Osteoblast (primary cell): ENCODE measurements around the gene FBXL3. TPM values are rescaled to one million over a fixed set of nuclear protein-coding genes. Genes with fewer than 3 reads are reported as not detected.

Source experiments
- DNase-seq: peaks from one replicate; pipeline ENCODE4 v3.0.0; 2011; ENCODE audit warnings: low spot score, mixed read lengths; ENCODE audit not compliant: insufficient read length; ENCODE audit errors: missing footprints
- H2AFZ ChIP-seq: 2 replicates; pipeline ENCODE4 v1.6.0; 2011; ENCODE audit warnings: mild to moderate bottlenecking, low read length
- H3K27ac ChIP-seq: 2 replicates; pipeline ENCODE4 v1.5.1; 2011; ENCODE audit warnings: mild to moderate bottlenecking, low read depth, low read length, moderate library complexity
- H3K27me3 ChIP-seq: 2 replicates; pipeline ENCODE4 v1.6.0; 2012; ENCODE audit warnings: mild to moderate bottlenecking, control low read depth, inconsistent platforms, low read length, moderate library complexity; ENCODE audit not compliant: insufficient read depth
- H3K36me3 ChIP-seq: 2 replicates; pipeline ENCODE4 v1.5.1; 2011; ENCODE audit warnings: mild to moderate bottlenecking, low read length, control low read depth, moderate library complexity; ENCODE audit not compliant: insufficient read depth
- H3K4me1 ChIP-seq: 2 replicates; pipeline ENCODE4 v1.5.1; 2011; ENCODE audit warnings: mild to moderate bottlenecking, low read length, control low read depth, moderate library complexity; ENCODE audit not compliant: insufficient read depth
- H3K4me2 ChIP-seq: 2 replicates; pipeline ENCODE4 v1.6.0; 2011; ENCODE audit warnings: mild to moderate bottlenecking, low read length; ENCODE audit not compliant: insufficient read depth
- H3K4me3 ChIP-seq: fragments of 200-600 bp; sonication (generic); 3 replicates; pipeline ENCODE4 v1.5.1; 2012; ENCODE audit warnings: mild to moderate bottlenecking, low read length, inconsistent platforms; ENCODE audit not compliant: insufficient read depth
- H3K79me2 ChIP-seq: 2 replicates; pipeline ENCODE4 v1.6.0; 2012; ENCODE audit warnings: mild to moderate bottlenecking, low read length, control low read depth, inconsistent platforms; ENCODE audit not compliant: insufficient read depth
- H3K9me3 ChIP-seq: 2 replicates; pipeline ENCODE4 v1.5.1; 2011; ENCODE audit warnings: low read depth, low read length, control low read depth
- H4K20me1 ChIP-seq: 2 replicates; pipeline ENCODE4 v1.6.0; 2012; ENCODE audit warnings: mild to moderate bottlenecking, low read length, control low read depth; ENCODE audit not compliant: insufficient read depth
- CTCF ChIP-seq: IDR thresholded peaks from 2 replicates; pipeline ENCODE4 v1.5.1; 2011; ENCODE audit warnings: mild to moderate bottlenecking, low read depth, low read length, moderate library complexity; ENCODE audit errors: extremely low read depth
- total RNA-seq: library from RNA; depleted of rRNA; stranded (reverse); fragments of >200 nt; gene quantifications from 2 replicates; pipeline ENCODE4 v1.2.3, GENCODE V29; 2012

The FBXL3 gene
- total RNA-seq, 1 donor, result 76.0 TPM

- Histone ChIP-seq H4K20me1 (peaks cover 6% of the 10 kb centered on the region), H3K36me3 (peaks cover 15% of the 10 kb centered on the region), H3K27ac (peak overlapping the region; percentile 88), H3K79me2 (peaks cover 33% of the 10 kb centered on the region), H2AFZ (no peak overlapping the region), H3K4me1 (peaks cover 20% of the 10 kb centered on the region), H3K9me3 (no peaks in the 10 kb centered on the region), H3K4me2 (peak overlapping the region; percentile 94), H3K4me3 (no peak overlapping the region), H3K27me3 (no peaks in the 10 kb centered on the region)
- no peak for TF ChIP-seq CTCF
- DNase-seq, result no peak
Measured at GRCh38 chr13:76993473-76993872, 33.5 kb downstream of the FBXL3 start.

- H3K9me3 ChIP-seq, result no peaks in the 10 kb centered on the region
- DNase-seq, result peak; percentile 72
- H3K27me3 ChIP-seq, result no peaks in the 10 kb centered on the region
Measured at GRCh38 chr13:76993021-76993420, 33.9 kb downstream of the FBXL3 start.

GRCh38 chr13:76992548-76993001, 34.4 kb downstream of the FBXL3 start:
- H3K4me2 ChIP-seq, result peak overlapping the region; percentile 94
- H3K36me3 ChIP-seq, result peaks cover 9% of the 10 kb centered on the region
- H3K4me3 ChIP-seq, result peak overlapping the region; percentile 77
- H2AFZ ChIP-seq, result peak overlapping the region; percentile 94
- H3K4me1 ChIP-seq, result peaks cover 20% of the 10 kb centered on the region
- peak overlapping the region; percentile 88 for H3K27ac ChIP-seq
- H3K27me3 ChIP-seq, result no peaks in the 10 kb centered on the region
- no peak for TF ChIP-seq CTCF
- peaks cover 6% of the 10 kb centered on the region for H4K20me1 ChIP-seq
- peaks cover 33% of the 10 kb centered on the region for H3K79me2 ChIP-seq
- no peaks in the 10 kb centered on the region for H3K9me3 ChIP-seq
- no peak for DNase-seq

More at GRCh38 chr13:76993021-76993420, 33.9 kb downstream of the FBXL3 start:
- TF ChIP-seq CTCF, result no peak
- peaks cover 33% of the 10 kb centered on the region for H3K79me2 ChIP-seq
- H3K36me3 ChIP-seq, result peaks cover 13% of the 10 kb centered on the region
- H3K4me2 ChIP-seq, result peak overlapping the region; percentile 94
- H3K4me1 ChIP-seq, result peaks cover 20% of the 10 kb centered on the region
- peak overlapping the region; percentile 88 for H3K27ac ChIP-seq
- peaks cover 6% of the 10 kb centered on the region for H4K20me1 ChIP-seq
- peak overlapping the region; percentile 77 for H3K4me3 ChIP-seq
- H2AFZ ChIP-seq, result peak overlapping the region; percentile 94

GRCh38 chr13:76991796-76992547, 35.0 kb downstream of the FBXL3 start, which contains the start of gene CLN5:
Gene CLN5, plus strand, starts transcription at chr13:76992081. Its CDS starts 18 bp downstream, at chr13:76992099.
- Histone ChIP-seq H3K27ac (peak within 1 kb of the TSS; percentile 88), H3K4me1 (peaks cover 20% of the 10 kb centered on the region), H3K36me3 (peaks cover 9% of the 10 kb centered on the region), H3K27me3 (no peaks in the 10 kb centered on the region), H3K79me2 (peaks cover 33% of the 10 kb centered on the region), H4K20me1 (peaks cover 6% of the 10 kb centered on the region), H3K4me3 (peak within 1 kb of the TSS; percentile 77), H3K4me2 (peak within 1 kb of the TSS; percentile 94), H3K9me3 (no peaks in the 10 kb centered on the region), H2AFZ (peak within 1 kb of the TSS; percentile 94)
- no peak for TF ChIP-seq CTCF
- DNase-seq, result peak; percentile 97
